H9 (cell line): ENCODE data around the gene DHDH. TPM values are rescaled to one million over a fixed set of nuclear protein-coding genes. Genes with fewer than 3 reads are reported as not detected.

ENCODE experiments used
- DNase-seq: peaks from one replicate; pipeline ENCODE4 v3.0.0-alpha.2; 2017
- H2AFZ ChIP-seq: one replicate; pipeline ENCODE4 v1.6.1; 2013; ENCODE audit warnings: mild to moderate bottlenecking, low read length, control low read depth, moderate library complexity
- H2AK5ac ChIP-seq: 2 replicates; pipeline ENCODE4 v1.6.1; 2013; ENCODE audit warnings: low read length, control low read depth, mixed read lengths; ENCODE audit not compliant: insufficient read length
- H2BK120ac ChIP-seq: one replicate; pipeline ENCODE4 v1.6.1; 2013; ENCODE audit warnings: low read depth, mild to moderate bottlenecking, low read length, control low read depth, inconsistent platforms; ENCODE audit not compliant: poor library complexity, severe bottlenecking
- H2BK12ac ChIP-seq: 2 replicates; pipeline ENCODE4 v1.6.1; 2013; ENCODE audit warnings: low read length, control low read depth, mixed read lengths, low read depth; ENCODE audit not compliant: insufficient read length
- H2BK15ac ChIP-seq: 2 replicates; pipeline ENCODE4 v1.6.1; 2013; ENCODE audit warnings: low read depth, low read length, control low read depth
- H2BK20ac ChIP-seq: one replicate; pipeline ENCODE4 v1.6.1; 2013; ENCODE audit warnings: low read depth, mild to moderate bottlenecking, low read length, control low read depth, inconsistent platforms; ENCODE audit not compliant: poor library complexity, severe bottlenecking
- H2BK5ac ChIP-seq: 2 replicates; pipeline ENCODE4 v1.6.1; 2013; ENCODE audit warnings: low read length, control low read depth, mixed read lengths; ENCODE audit not compliant: insufficient read length
- H3K14ac ChIP-seq: 2 replicates; pipeline ENCODE4 v1.6.1; 2013; ENCODE audit warnings: low read length, control low read depth; ENCODE audit not compliant: insufficient read depth
- H3K18ac ChIP-seq: 2 replicates; pipeline ENCODE4 v1.6.1; 2013; ENCODE audit warnings: low read depth, mild to moderate bottlenecking, mixed read lengths, low read length, control low read depth; ENCODE audit not compliant: insufficient read length
- H3K23ac ChIP-seq: 2 replicates; pipeline ENCODE4 v1.6.1; 2013; ENCODE audit warnings: low read length, control low read depth, mixed read lengths, low read depth; ENCODE audit not compliant: insufficient read length
- H3K23me2 ChIP-seq: 2 replicates; pipeline ENCODE4 v1.6.1; 2013; ENCODE audit warnings: low read depth, mild to moderate bottlenecking, mixed read lengths, low read length, control low read depth; ENCODE audit not compliant: insufficient read length, poor library complexity, severe bottlenecking
- H3K27ac ChIP-seq: 2 replicates; pipeline ENCODE4 v1.5.1; 2013; ENCODE audit warnings: low read length, control low read depth, mixed read lengths, low read depth; ENCODE audit not compliant: insufficient read length
- H3K27me3 ChIP-seq: 2 replicates; pipeline ENCODE4 v1.6.1; 2013; ENCODE audit warnings: low read length, control low read depth, inconsistent platforms; ENCODE audit not compliant: insufficient read depth
- H3K4ac ChIP-seq: 2 replicates; pipeline ENCODE4 v1.6.1; 2013; ENCODE audit warnings: low read depth, mild to moderate bottlenecking, control low read depth, inconsistent platforms, low read length, moderate library complexity
- H3K4me1 ChIP-seq: 2 replicates; pipeline ENCODE4 v1.6.1; 2013; ENCODE audit warnings: low read length, control low read depth, inconsistent platforms; ENCODE audit not compliant: insufficient read depth
- H3K4me2 ChIP-seq: 2 replicates; pipeline ENCODE4 v1.6.1; 2013; ENCODE audit warnings: low read length, control low read depth, mixed read lengths; ENCODE audit not compliant: insufficient read length, insufficient read depth
- H3K56ac ChIP-seq: 2 replicates; pipeline ENCODE4 v1.6.1; 2013; ENCODE audit warnings: low read depth, mild to moderate bottlenecking, mixed read lengths, low read length, control low read depth; ENCODE audit not compliant: insufficient read length
- H3K79me1 ChIP-seq: 2 replicates; pipeline ENCODE4 v1.6.1; 2013; ENCODE audit warnings: low read depth, mild to moderate bottlenecking, moderate library complexity, low read length, control low read depth, inconsistent platforms; ENCODE audit not compliant: insufficient read depth, poor library complexity, severe bottlenecking
- H3K79me2 ChIP-seq: 2 replicates; pipeline ENCODE4 v1.6.1; 2013; ENCODE audit warnings: low read length, control low read depth, inconsistent platforms; ENCODE audit not compliant: insufficient read depth
- H3K9ac ChIP-seq: 2 replicates; pipeline ENCODE4 v1.6.1; 2013; ENCODE audit warnings: low read length, control low read depth, mixed read lengths; ENCODE audit not compliant: insufficient read length; ENCODE audit errors: extremely low read depth
- H3K9me3 ChIP-seq: one replicate; pipeline ENCODE4 v1.6.1; 2013; ENCODE audit warnings: low read depth, low read length, inconsistent platforms; ENCODE audit not compliant: control insufficient read depth
- H3T11ph ChIP-seq: one replicate; pipeline ENCODE4 v1.6.1; 2013; ENCODE audit warnings: mild to moderate bottlenecking, low read length, control low read depth, inconsistent platforms
- H4K20me1 ChIP-seq: one replicate; pipeline ENCODE4 v1.6.1; 2013; ENCODE audit not compliant: control insufficient read depth, insufficient read length, insufficient read depth
- H4K5ac ChIP-seq: 2 replicates; pipeline ENCODE4 v1.6.1; 2013; ENCODE audit warnings: low read depth, mild to moderate bottlenecking, mixed read lengths, low read length, control low read depth; ENCODE audit not compliant: insufficient read length
- H4K8ac ChIP-seq: replicated peaks from 2 replicates; pipeline ENCODE4 v1.6.1; 2013; ENCODE audit warnings: low read length, control low read depth, mixed read lengths, low read depth; ENCODE audit not compliant: insufficient read length
- H4K91ac ChIP-seq: 2 replicates; pipeline ENCODE4 v1.6.1; 2013; ENCODE audit warnings: low read depth, mild to moderate bottlenecking, moderate library complexity, mixed read lengths, low read length, control low read depth; ENCODE audit not compliant: insufficient read length
- H3K27ac Mint-ChIP-seq, 3 experiments: 2 replicates in 2 of 3; 3 replicates in 1 of 3; pipeline ENCODE4 v1.8.0; 2020 to 2021; ENCODE audit warnings: mixed read lengths in 3 of 3, mild to moderate bottlenecking in 1 of 3, moderate library complexity in 1 of 3
- H3K27me3 Mint-ChIP-seq: 2 replicates; pipeline ENCODE4 v1.8.0; 2021; ENCODE audit warnings: low read depth, mild to moderate bottlenecking, moderate library complexity, mixed read lengths
- H3K36me3 Mint-ChIP-seq, 3 experiments: 2 replicates in 2 of 3; 3 replicates in 1 of 3; pipeline ENCODE4 v1.8.0; 2020 to 2021; ENCODE audit warnings: low read depth in 3 of 3, mixed read lengths in 3 of 3; ENCODE audit not compliant: insufficient read depth in 1 of 3
- H3K4me1 Mint-ChIP-seq, 2 experiments: 2 replicates each; pipeline ENCODE4 v1.8.0; 2020; ENCODE audit warnings: mixed read lengths in 2 of 2
- H3K4me3 Mint-ChIP-seq, 2 experiments: 2 replicates in 1 of 2; 3 replicates in 1 of 2; pipeline ENCODE4 v1.8.0; 2020 to 2021; ENCODE audit warnings: mild to moderate bottlenecking in 2 of 2, mixed read lengths in 2 of 2, moderate library complexity in 1 of 2
- H3K9me3 Mint-ChIP-seq, 2 experiments: 2 replicates in 1 of 2; 3 replicates in 1 of 2; pipeline ENCODE4 v1.8.0; 2020; ENCODE audit warnings: mild to moderate bottlenecking in 2 of 2, mixed read lengths in 2 of 2, moderate library complexity in 1 of 2
- CTCF ChIP-seq: fragments of 200-600 bp; sonication (generic); conservative IDR thresholded peaks from 3 replicates; pipeline ENCODE4 v1.8.0; 2021; ENCODE audit warnings: antibody characterized with exemption, mild to moderate bottlenecking
- WGBS: extraction: QIAGEN DNeasy Blood & Tissue Kit; methylation state at CpG from one replicate; pipeline ENCODE4 v1.1.7; 2013; ENCODE audit warnings: missing lambda C conversion rate, low lambda C conversion rate, mixed read lengths; ENCODE audit not compliant: insufficient read length; ENCODE audit errors: extremely low coverage; 5-methylcytosine and 5-hydroxymethylcytosine counted together
- total RNA-seq: library from RNA; stranded (reverse); gene quantifications from 2 replicates; pipeline ENCODE4 v1.2.1, GENCODE V29; 2021

DHDH gene
- total RNA-seq, 1 experiment from 2014 or later = 2.0 TPM

- H2AFZ ChIP-seq = no peak overlapping the region
- no peak overlapping the region for H2AK5ac ChIP-seq
- H4K20me1 ChIP-seq = peaks cover 3% of the 10 kb centered on the region
- H3K23me2 ChIP-seq = peaks cover 14% of the 10 kb centered on the region
- no peak overlapping the region for H3K27ac ChIP-seq
- no peak for TF ChIP-seq CTCF
- H2BK20ac ChIP-seq = no peak overlapping the region
- no peak overlapping the region for H3K23ac ChIP-seq
- H3K4me2 ChIP-seq = no peak overlapping the region
- H2BK12ac ChIP-seq = no peak overlapping the region
- H3K27me3 ChIP-seq = no peaks in the 10 kb centered on the region
- Mint-ChIP-seq H3K27me3 (peaks cover 2% of the 10 kb centered on the region; the same call in 1 of the 2 replicates), H3K27ac (peak overlapping the region; percentile 62 to 98 (median 83); a peak in 5 of 7 replicates), H3K4me1 (peaks cover 30 to 41% of the 10 kb centered on the region in 2 experiments), H3K9me3 (peaks cover 0 to 5% of the 10 kb centered on the region in 2 experiments; a peak in 2 of 5 replicates), H3K36me3 (peaks cover 21 to 59% (median 46%) of the 10 kb centered on the region in 3 experiments; a peak in 6 of 7 replicates), H3K4me3 (no peak overlapping the region; a peak in 2 of 5 replicates)
- H3K79me1 ChIP-seq = no peaks in the 10 kb centered on the region
- no peak overlapping the region for H3K56ac ChIP-seq
- no CpG with 5 or more reads among the region's 22 CpGs for WGBS
- H3T11ph ChIP-seq = no peak overlapping the region
- H3K9ac ChIP-seq = no peak overlapping the region
- H2BK5ac ChIP-seq = no peak overlapping the region
- H3K4ac ChIP-seq = no peak overlapping the region
- no peak overlapping the region for H2BK15ac ChIP-seq
- peak overlapping the region; percentile 52; the same call in 1 of the 2 replicates for H3K14ac ChIP-seq
- no peaks in the 10 kb centered on the region for H3K9me3 ChIP-seq
- peak; percentile 71 for DNase-seq
- no peaks in the 10 kb centered on the region; the same call in 1 of the 2 replicates for H3K4me1 ChIP-seq
- no peak overlapping the region for H4K5ac ChIP-seq
- no peak overlapping the region for H4K91ac ChIP-seq
- H3K79me2 ChIP-seq = no peaks in the 10 kb centered on the region
- H4K8ac ChIP-seq = no peak overlapping the region
- no peak overlapping the region for H2BK120ac ChIP-seq
- no peak overlapping the region for H3K18ac ChIP-seq
These were observed 28.7 kb downstream of the DHDH start for GRCh38 chr19:48962029-48962848.
